ENCODE measurements around the gene ADAMTSL5.
"Not testable (repeated sequence)": the region's sequence is repeated elsewhere in the genome, so short reads cannot be mapped to it uniquely, and the experiment has no call there.

Gene ADAMTSL5

GRCh38 chr19:1523412-1524286 lies 10.8 kb upstream of the ADAMTSL5 start, which contains the start of gene PLK5:
Gene PLK5, plus strand, starts transcription at chr19:1524077. Its CDS starts 2,920 bp downstream, at chr19:1526997.
- no peak within 1 kb of the TSS for H3K4me3 ChIP-seq (ENCODE audit: low read length)
- no peak for DNase-seq (ENCODE audit: low read depth)
- TF ChIP-seq CTCF (conservative IDR thresholded peaks at IDR 0.05; ENCODE audit: low read length), result no peak

GRCh38 chr19:1522838-1523237 lies 10.0 kb upstream of the ADAMTSL5 start:
- TF ChIP-seq CTCF (conservative IDR thresholded peaks at IDR 0.05; ENCODE audit: low read length), result no peak
- no peak overlapping the region for H3K4me3 ChIP-seq (ENCODE audit: low read length)
- DNase-seq (ENCODE audit: low read depth), result no peak

GRCh38 chr19:1522061-1522460 lies 9.2 kb upstream of the ADAMTSL5 start:
- no peak for TF ChIP-seq CTCF (conservative IDR thresholded peaks at IDR 0.05; ENCODE audit: low read length)
- DNase-seq (ENCODE audit: low read depth), result no peak
- no peak overlapping the region for H3K4me3 ChIP-seq (ENCODE audit: low read length)

DNA sequence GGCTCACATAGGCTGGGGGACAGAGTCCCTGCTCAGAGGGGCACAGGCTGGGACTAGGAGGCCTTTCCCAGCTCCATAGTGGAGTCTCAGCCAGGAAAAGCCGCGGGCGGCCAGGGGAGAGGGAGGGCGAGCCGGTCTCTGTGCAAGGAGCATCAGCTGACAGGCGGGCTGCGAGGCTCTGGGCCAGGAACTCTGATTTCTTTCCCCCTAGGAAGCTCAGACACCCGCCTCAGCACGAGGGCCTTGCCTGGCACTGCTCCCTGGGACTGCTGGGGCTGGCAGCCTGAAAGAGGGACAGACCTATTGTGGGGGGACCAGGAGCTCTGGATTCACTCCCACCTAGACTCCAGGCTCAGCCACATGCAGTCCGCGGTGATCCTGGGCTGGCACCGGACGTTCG lies 8.8 kb upstream of the ADAMTSL5 start:
- no peak overlapping the region for H3K4me3 ChIP-seq (ENCODE audit: low read length)
- DNase-seq (ENCODE audit: low read depth), result no peak
- TF ChIP-seq CTCF (conservative IDR thresholded peaks at IDR 0.05; ENCODE audit: low read length), result no peak

- DNase-seq (ENCODE audit: low read depth), result no peak
- no peak overlapping the region for H3K4me3 ChIP-seq (ENCODE audit: low read length)
- no peak for TF ChIP-seq CTCF (conservative IDR thresholded peaks at IDR 0.05; ENCODE audit: low read length)
Measured at GRCh38 chr19:1520203-1520780, 7.5 kb upstream of the ADAMTSL5 start.

DNA sequence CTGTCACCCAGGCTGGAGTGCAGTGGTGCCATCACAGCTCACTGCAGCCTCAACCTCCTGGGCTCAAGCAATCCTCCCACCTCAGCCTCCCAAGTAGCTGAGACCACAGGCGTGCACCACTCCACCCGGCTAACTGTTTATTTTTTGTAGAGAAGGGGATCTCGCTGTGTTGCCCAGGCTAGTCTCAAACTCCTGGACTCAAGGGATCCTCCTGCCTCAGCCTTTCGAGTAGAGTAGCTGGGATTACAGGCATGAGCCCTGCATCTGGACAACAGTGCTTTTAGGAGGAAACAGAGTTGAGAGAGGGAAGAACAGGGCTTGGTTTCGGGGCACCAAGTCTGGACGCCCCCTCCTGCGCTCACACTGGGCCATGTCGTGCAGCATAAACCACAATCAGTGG lies 7.0 kb upstream of the ADAMTSL5 start:
- not testable (repeated sequence) for DNase-seq (ENCODE audit: low read depth); H3K4me3 ChIP-seq (ENCODE audit: low read length)

GRCh38 chr19:1518471-1518870 lies 5.7 kb upstream of the ADAMTSL5 start:
- TF ChIP-seq CTCF (conservative IDR thresholded peaks at IDR 0.05; ENCODE audit: low read length), result no peak
- DNase-seq (ENCODE audit: low read depth), result no peak

More at GRCh38 chr19:1518471-1518870, 5.7 kb upstream of the ADAMTSL5 start:
- H3K4me3 ChIP-seq (ENCODE audit: low read length), result no peak overlapping the region
